ENCODE data around the gene STX16.

Gene STX16

GRCh38 chr20:58656831-58657230 is 5.7 kb downstream of the STX16 start:
- no peak for DNase-seq

- DNase-seq = no peak
These were observed 6.2 kb downstream of the STX16 start for GRCh38 chr20:58657262-58657661.

GRCh38 chr20:58657986-58658385 is 6.9 kb downstream of the STX16 start:
- no peak for DNase-seq

- no peak for DNase-seq
These were observed 7.7 kb downstream of the STX16 start for GRCh38 chr20:58658760-58659159.

GRCh38 chr20:58659841-58660240 is 8.8 kb downstream of the STX16 start:
- no peak for DNase-seq

GRCh38 chr20:58660855-58661597 is 9.9 kb downstream of the STX16 start:
- peak; percentile 31 for DNase-seq

GRCh38 chr20:58661598-58662473 is 10.8 kb downstream of the STX16 start:
- DNase-seq = no peak

GRCh38 chr20:58664331-58664730 is 13.2 kb downstream of the STX16 start:
- DNase-seq = no peak

GRCh38 chr20:58664883-58665282 is 13.8 kb downstream of the STX16 start:
- DNase-seq = no peak

- DNase-seq = no peak
These were observed 14.5 kb downstream of the STX16 start for GRCh38 chr20:58665606-58666005.

- no peak for DNase-seq
These were observed 15.6 kb downstream of the STX16 start for GRCh38 chr20:58666702-58667101.

GRCh38 chr20:58667975-58668374 is 16.9 kb downstream of the STX16 start:
- no peak for DNase-seq

GRCh38 chr20:58668901-58669286 is 17.8 kb downstream of the STX16 start:
- DNase-seq = no peak

- no peak for DNase-seq
These were observed 18.4 kb downstream of the STX16 start for GRCh38 chr20:58669287-58670006.

- DNase-seq = no peak
These were observed 19.0 kb downstream of the STX16 start for GRCh38 chr20:58670102-58670501.

- DNase-seq = no peak
These were observed 19.6 kb downstream of the STX16 start for GRCh38 chr20:58670659-58671058.

- DNase-seq = no peak
These were observed 22.0 kb downstream of the STX16 start for GRCh38 chr20:58673119-58673518.

- DNase-seq = no peak
These were observed 24.1 kb downstream of the STX16 start for GRCh38 chr20:58675146-58675584.

- no peak for DNase-seq
These were observed 24.6 kb downstream of the STX16 start for GRCh38 chr20:58675641-58676040.

GRCh38 chr20:58676161-58676560 is 25.1 kb downstream of the STX16 start:
- DNase-seq = no peak

- no peak for DNase-seq
These were observed 26.1 kb downstream of the STX16 start for GRCh38 chr20:58677079-58677604.

- DNase-seq = no peak
These were observed 26.7 kb downstream of the STX16 start for GRCh38 chr20:58677808-58678207.

- DNase-seq = no peak
These were observed 27.7 kb downstream of the STX16 start for GRCh38 chr20:58678806-58679205.
